ENCODE data around the gene PAPSS1.

DNA sequence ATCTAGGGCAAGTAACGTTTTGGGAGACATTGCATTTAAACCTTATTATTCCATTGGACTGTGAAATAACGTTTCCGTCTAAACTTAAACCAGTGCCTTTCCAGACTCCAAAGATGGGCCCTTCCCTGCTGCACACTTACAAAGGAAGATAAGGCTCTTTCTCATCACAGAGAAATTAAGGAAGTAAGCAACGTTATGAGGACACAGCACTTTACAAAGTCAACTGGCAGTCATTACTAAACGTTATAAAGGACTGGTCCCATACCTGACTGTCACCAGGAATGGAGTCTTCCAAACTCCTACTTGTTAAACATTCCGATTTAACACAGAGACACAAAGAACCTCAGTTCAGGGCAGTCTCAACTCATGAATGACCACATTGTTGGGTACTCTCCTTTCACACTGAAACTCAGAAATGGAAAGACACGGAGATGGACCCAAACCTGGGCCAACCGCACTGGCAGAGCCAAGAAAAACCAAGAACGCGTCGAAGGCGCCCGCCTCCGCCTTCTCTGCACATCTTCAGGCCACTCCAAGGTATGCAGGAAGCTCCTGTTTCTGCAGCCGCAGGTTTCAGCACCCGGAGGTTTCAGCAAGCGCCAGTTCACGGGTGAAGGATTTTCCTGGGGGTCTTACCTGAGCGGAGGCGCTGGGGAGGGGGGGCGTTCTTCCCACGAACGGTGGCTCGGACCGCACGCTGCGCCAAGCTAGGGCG is 670 bp downstream of the PAPSS1 start:
- TF ChIP-seq, protein P1, sequence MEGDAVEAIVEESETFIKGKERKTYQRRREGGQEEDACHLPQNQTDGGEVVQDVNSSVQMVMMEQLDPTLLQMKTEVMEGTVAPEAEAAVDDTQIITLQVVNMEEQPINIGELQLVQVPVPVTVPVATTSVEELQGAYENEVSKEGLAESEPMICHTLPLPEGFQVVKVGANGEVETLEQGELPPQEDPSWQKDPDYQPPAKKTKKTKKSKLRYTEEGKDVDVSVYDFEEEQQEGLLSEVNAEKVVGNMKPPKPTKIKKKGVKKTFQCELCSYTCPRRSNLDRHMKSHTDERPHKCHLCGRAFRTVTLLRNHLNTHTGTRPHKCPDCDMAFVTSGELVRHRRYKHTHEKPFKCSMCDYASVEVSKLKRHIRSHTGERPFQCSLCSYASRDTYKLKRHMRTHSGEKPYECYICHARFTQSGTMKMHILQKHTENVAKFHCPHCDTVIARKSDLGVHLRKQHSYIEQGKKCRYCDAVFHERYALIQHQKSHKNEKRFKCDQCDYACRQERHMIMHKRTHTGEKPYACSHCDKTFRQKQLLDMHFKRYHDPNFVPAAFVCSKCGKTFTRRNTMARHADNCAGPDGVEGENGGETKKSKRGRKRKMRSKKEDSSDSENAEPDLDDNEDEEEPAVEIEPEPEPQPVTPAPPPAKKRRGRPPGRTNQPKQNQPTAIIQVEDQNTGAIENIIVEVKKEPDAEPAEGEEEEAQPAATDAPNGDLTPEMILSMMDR (IDR thresholded peaks at IDR 0.05) = no peak
- TF ChIP-seq POLR2A (IDR thresholded peaks at IDR 0.05; ENCODE audit: low read length) = no peak
- no peak for TF ChIP-seq SMC3 (IDR thresholded peaks at IDR 0.05)
- no peak for TF ChIP-seq CHD4 (IDR thresholded peaks at IDR 0.05; ENCODE audit: borderline replicate concordance)

Measured in A549 (cell line).